Endothelial cell of umbilical vein (primary cell): Measurements from ENCODE around the gene RHOBTB1. TPM values are rescaled to one million over a fixed set of nuclear protein-coding genes. Genes with fewer than 3 reads are reported as not detected.
"Not testable (repeated sequence)": the region's sequence is repeated elsewhere in the genome, so short reads cannot be mapped to it uniquely, and the experiment has no call there.

Source experiments
- BruUV-seq: library from RNA; stranded (reverse); fragments of 400-500 nt; replicated peaks from 2 replicates; lab custom pipeline; 2021; lab: Mats Ljungman, UMichigan
- CTCF ChIA-PET: fragments of 300-600, 350-600 bp; sonication (Branson Sonifier 250); formaldehyde crosslinking; loops from one replicate; lab custom pipeline; 2021; ENCODE audit warnings: antibody characterized with exemption, inconsistent platforms; lab: Charles Lee
- POLR2A ChIA-PET: fragments of 300-600, 350-600 bp; sonication (Branson Sonifier 250); formaldehyde crosslinking; loops from one replicate; lab custom pipeline; 2021; ENCODE audit warnings: antibody characterized with exemption, inconsistent platforms; lab: Charles Lee
- DNase-seq: peaks from one replicate; pipeline ENCODE4 v3.0.0-alpha.2; 2011; ENCODE audit warnings: low read depth, low spot score
- FAIRE-seq: peaks from 2 replicates; lab custom pipeline; 2011; peaks lifted over from hg19 to GRCh38; lab: Jason Lieb, UNC
- H2AFZ ChIP-seq: 2 replicates; pipeline ENCODE4 v1.6.0; 2012; ENCODE audit warnings: low read depth, low read length, control low read depth, inconsistent platforms
- H3K27ac ChIP-seq: 2 replicates; pipeline ENCODE4 v1.5.1; 2011; ENCODE audit warnings: low read depth, mild to moderate bottlenecking, control low read depth, low read length, moderate library complexity; ENCODE audit not compliant: insufficient read depth
- H3K27me3 ChIP-seq, 2 experiments: 2 replicates each; pipeline versions ENCODE4 v1.6.0 to v1.6.1; 2011; ENCODE audit warnings: low read length in 2 of 2, mixed read lengths in 1 of 2; ENCODE audit not compliant: control insufficient read depth in 2 of 2, insufficient read depth in 2 of 2
- H3K36me3 ChIP-seq, 2 experiments: 2 replicates in 1 of 2; 3 replicates in 1 of 2; pipeline ENCODE4 v1.5.1; 2011; ENCODE audit warnings: low read length in 2 of 2, mild to moderate bottlenecking in 1 of 2, moderate library complexity in 1 of 2; ENCODE audit not compliant: control insufficient read depth in 2 of 2, insufficient read depth in 2 of 2; ENCODE audit errors: extremely low read depth in 1 of 2
- H3K4me1 ChIP-seq: 3 replicates; pipeline ENCODE4 v1.5.1; 2011; ENCODE audit warnings: mild to moderate bottlenecking, low read length; ENCODE audit not compliant: control insufficient read depth, insufficient read depth; ENCODE audit errors: extremely low read depth
- H3K4me2 ChIP-seq: 2 replicates; pipeline ENCODE4 v1.6.1; 2011; ENCODE audit warnings: low read length, control low read depth, mixed read lengths; ENCODE audit not compliant: insufficient read depth
- H3K4me3 ChIP-seq, 3 experiments: fragments of 200-600 bp in 1 of 3; sonication (generic), shearing (Covaris generic) in 1 of 3; replicated peaks in 1 of 3; 2 replicates each; pipeline ENCODE4 v1.5.1; 2011 to 2016; ENCODE audit warnings: control low read depth in 3 of 3, low read length in 3 of 3, mild to moderate bottlenecking in 2 of 3, inconsistent platforms in 1 of 3, low read depth in 1 of 3, moderate library complexity in 1 of 3; ENCODE audit not compliant: insufficient read depth in 1 of 3
- H3K79me2 ChIP-seq: 2 replicates; pipeline ENCODE4 v1.6.0; 2012; ENCODE audit warnings: low read length, inconsistent platforms; ENCODE audit not compliant: control insufficient read depth, insufficient read depth
- H3K9ac ChIP-seq: replicated peaks from 2 replicates; pipeline ENCODE3; 2011; ENCODE audit warnings: low read length, control low read depth; ENCODE audit not compliant: insufficient read depth; ENCODE audit errors: extremely low read depth
- H3K9me1 ChIP-seq: replicated peaks from 3 replicates; pipeline ENCODE4 v1.6.0; 2011; ENCODE audit warnings: mild to moderate bottlenecking, low read length; ENCODE audit not compliant: control insufficient read depth, insufficient read depth; ENCODE audit errors: extremely low read depth
- H3K9me3 ChIP-seq: replicated peaks from 2 replicates; pipeline ENCODE4 v1.5.1; 2012; ENCODE audit warnings: low read length, inconsistent platforms; ENCODE audit not compliant: control insufficient read depth, insufficient read depth
- H4K20me1 ChIP-seq: replicated peaks from 2 replicates; pipeline ENCODE3; 2011; ENCODE audit warnings: mild to moderate bottlenecking, low read length; ENCODE audit not compliant: control insufficient read depth, insufficient read depth; ENCODE audit errors: extremely low read depth
- CTCF ChIP-seq, 2 donors: IDR thresholded peaks; 1 replicate in 1 of 2; 2 replicates in 1 of 2; pipeline ENCODE4 v1.5.1; 2011; ENCODE audit warnings: low read length in 2 of 2, mild to moderate bottlenecking in 2 of 2, moderate library complexity in 2 of 2, control low read depth in 1 of 2, inconsistent platforms in 1 of 2, low read depth in 1 of 2; ENCODE audit not compliant: insufficient read depth in 1 of 2; ENCODE audit errors: extremely low read depth in 1 of 2
- FOS ChIP-seq: IDR thresholded peaks from 2 replicates; pipeline ENCODE4 v1.6.1; 2011; ENCODE audit warnings: mild to moderate bottlenecking, low read length, moderate library complexity, borderline replicate concordance; ENCODE audit not compliant: insufficient read depth
- GATA2 ChIP-seq: IDR thresholded peaks from 2 replicates; pipeline ENCODE4 v1.7.0; 2011; ENCODE audit warnings: low read depth, mild to moderate bottlenecking, moderate library complexity, mixed read lengths, low read length; ENCODE audit not compliant: insufficient read length, insufficient read depth
- JUN ChIP-seq: IDR thresholded peaks from 2 replicates; pipeline ENCODE4 v1.6.1; 2011; ENCODE audit warnings: borderline replicate concordance, low read depth; ENCODE audit not compliant: insufficient read length, insufficient read depth
- MAX ChIP-seq: IDR thresholded peaks from 2 replicates; pipeline ENCODE4 v1.6.1; 2011; ENCODE audit not compliant: insufficient read depth, insufficient read length
- dilution Hi-C: fragments of 300-500 bp; cut with MboI; formaldehyde crosslinking; loops from one replicate; pipeline ENCODE4 v1.15.0; 2019; ENCODE audit warnings: low sequenced_read_pairs; ENCODE audit not compliant: extremely low pct_ligation_motif_present
- intact Hi-C: fragments of 100-400 bp; cut with micrococcal nuclease; formaldehyde crosslinking; loops from one replicate; pipeline ENCODE4 v1.10.0; 2022
- polyA plus RNA-seq, 4 experiments: library from polyadenylated mRNA; depleted of rRNA in 3 of 4; stranded (reverse) in 3 of 4; unstranded in 1 of 4; fragments of >200 nt; gene quantifications; 2 replicates each; pipeline versions ENCODE4 v1.2.1 to v1.2.3, GENCODE V29; 2011 to 2012; ENCODE audit warnings: missing spikeins in 1 of 4
- total RNA-seq: library from RNA; stranded (reverse); gene quantifications from 2 replicates; pipeline ENCODE4 v1.2.3, GENCODE V29; 2021

RHOBTB1 gene
- total and polyA plus RNA-seq, 2 donors (not counting 3 experiments of a cell fraction or from before 2014, with no cell fraction given), result 21.2 to 31.0 TPM

GRCh38 chr10:60834401-60834800 is 109.6 kb downstream of the RHOBTB1 start:
- DNase-seq (no peak), FAIRE-seq (no peak)
- Histone ChIP-seq H3K4me2 (no peak overlapping the region), H3K9me1 (no peaks in the 10 kb centered on the region), H3K9ac (no peak overlapping the region), H4K20me1 (no peaks in the 10 kb centered on the region), H3K27me3 (no peaks in the 10 kb centered on the region), H3K79me2 (no peaks in the 10 kb centered on the region), H3K4me3 (no peak overlapping the region), H3K36me3 (no peaks in the 10 kb centered on the region), H2AFZ (no peak overlapping the region), H3K9me3 (no peaks in the 10 kb centered on the region), H3K27ac (no peak overlapping the region), H3K4me1 (peaks cover 2% of the 10 kb centered on the region)
- ChIA-PET POLR2A (no interaction called here), CTCF (interaction anchor here (1.4 to 3.2 kb wide), 2 partner anchors 14 to 800 kb away, joined by 3 to 10 read pairs; no protein-coding TSS in a partner anchor)
- dilution Hi-C loops, result no loop called here
- intact Hi-C loops, result no loop called here
- BruUV-seq, result no TSS peak
- TF ChIP-seq CTCF (IDR thresholded peaks at IDR 0.05; ENCODE audit: extremely low read depth in 1 of 2, insufficient read depth in 1 of 2, low read depth in 1 of 2, low read length in 2 of 2) (no peak), GATA2 (no peak), FOS (no peak), MAX (no peak), JUN (no peak)

- dilution Hi-C loops, BruUV-seq: not testable (repeated sequence)
Observed at GRCh38 chr10:60832136-60832535, 111.8 kb downstream of the RHOBTB1 start.

More at GRCh38 chr10:60832136-60832535, 111.8 kb downstream of the RHOBTB1 start:
- H3K9me1 ChIP-seq, H3K9ac ChIP-seq, H3K79me2 ChIP-seq, H3K36me3 ChIP-seq, H3K9me3 ChIP-seq, intact Hi-C loops, H3K4me3 ChIP-seq, FAIRE-seq, H3K27ac ChIP-seq, H2AFZ ChIP-seq, POLR2A ChIA-PET, H3K4me2 ChIP-seq, DNase-seq, H4K20me1 ChIP-seq, H3K27me3 ChIP-seq: not testable (repeated sequence)
- H3K4me1 ChIP-seq, result peaks cover 19% of the 10 kb centered on the region
- CTCF ChIA-PET, result interaction anchor here (1.3 to 3.2 kb wide), 2 partner anchors 12 to 55 kb away, joined by 3 to 10 read pairs; no protein-coding TSS in a partner anchor
